CD4-positive, alpha-beta T cell (primary cell): ENCODE data around the gene FAM53B. TPM values are rescaled to one million over a fixed set of nuclear protein-coding genes. Genes with fewer than 3 reads are reported as not detected.
A peak's percentile ranks its signal among the peaks of the same experiment; 100 is the strongest.

Source experiments
- ATAC-seq: fragments of 200-7000 bp; cut with Tn5 transposase; one replicate; pipeline ENCODE4 v1.10.0; 2022; ENCODE audit warnings: mild to moderate bottlenecking; ENCODE audit not compliant: poor library complexity
- CTCF ChIA-PET: fragments of 350-600 bp; sonication (Branson Sonifier 250); formaldehyde crosslinking; loops from one replicate; lab custom pipeline; 2021; ENCODE audit warnings: antibody characterized with exemption, inconsistent platforms; lab: Charles Lee
- POLR2A ChIA-PET: fragments of 350-600 bp; sonication (Branson Sonifier 250); formaldehyde crosslinking; loops from one replicate; lab custom pipeline; 2021; ENCODE audit warnings: antibody characterized with exemption, inconsistent platforms; lab: Charles Lee
- DNase-seq, 14 experiments: peaks; one replicate each; pipeline ENCODE4 v3.0.0-alpha.2; 2013 to 2020; ENCODE audit warnings: mixed read lengths in 2 of 14
- H3K27ac ChIP-seq, 2 donors: one replicate each; pipeline versions ENCODE4 v1.5.1 to v1.7.0; 2013; ENCODE audit warnings: low read length in 2 of 2, low read depth in 1 of 2, mild to moderate bottlenecking in 1 of 2
- H3K27me3 ChIP-seq, 2 experiments: 1 replicate in 1 of 2; 2 replicates in 1 of 2; pipeline versions ENCODE4 v1.6.1 to v1.7.0; 2013; ENCODE audit warnings: low read length in 2 of 2, control low read depth in 1 of 2, mild to moderate bottlenecking in 1 of 2, moderate library complexity in 1 of 2; ENCODE audit not compliant: insufficient read depth in 2 of 2, control insufficient read depth in 1 of 2
- H3K36me3 ChIP-seq: one replicate; pipeline ENCODE4 v1.6.1; 2013; ENCODE audit warnings: low read length, control low read depth; ENCODE audit not compliant: insufficient read depth
- H3K4me1 ChIP-seq: one replicate; pipeline ENCODE4 v1.6.1; 2013; ENCODE audit warnings: low read length, control low read depth; ENCODE audit not compliant: insufficient read depth
- H3K4me3 ChIP-seq: one replicate; pipeline ENCODE4 v1.5.1; 2013; ENCODE audit warnings: mild to moderate bottlenecking, low read length, moderate library complexity
- H3K9me3 ChIP-seq, 2 experiments: 1 replicate in 1 of 2; 2 replicates in 1 of 2; pipeline versions ENCODE4 v1.6.1 to v1.7.0; 2013; ENCODE audit warnings: low read length in 2 of 2, mild to moderate bottlenecking in 2 of 2, control low read depth in 1 of 2, moderate library complexity in 1 of 2; ENCODE audit not compliant: control insufficient read depth in 1 of 2, insufficient read depth in 1 of 2
- H3K27ac Mint-ChIP-seq: one replicate; pipeline ENCODE4 v1.8.0; 2020; ENCODE audit warnings: mixed read lengths
- H3K27me3 Mint-ChIP-seq: one replicate; pipeline ENCODE4 v1.8.0; 2021; ENCODE audit warnings: mixed read lengths
- H3K36me3 Mint-ChIP-seq: one replicate; pipeline ENCODE4 v1.8.0; 2021; ENCODE audit warnings: low read depth, mixed read lengths
- H3K4me1 Mint-ChIP-seq: one replicate; pipeline ENCODE4 v1.8.0; 2021; ENCODE audit warnings: low read depth, mixed read lengths
- H3K4me3 Mint-ChIP-seq: one replicate; pipeline ENCODE4 v1.8.0; 2020; ENCODE audit warnings: mild to moderate bottlenecking, mixed read lengths
- H3K9me3 Mint-ChIP-seq: one replicate; pipeline ENCODE4 v1.8.0; 2020; ENCODE audit warnings: mixed read lengths
- CTCF ChIP-seq: fragments of 200-600 bp; IDR thresholded peaks from one replicate; pipeline ENCODE4 v1.8.0; 2022; ENCODE audit warnings: antibody characterized with exemption, mild to moderate bottlenecking
- intact Hi-C, 2 experiments: fragments of 100-400 bp; cut with DNase I in 1 of 2; cut with micrococcal nuclease in 1 of 2; formaldehyde crosslinking; loops; one replicate each; pipeline versions ENCODE4 v1.15.1 to v1.9.0; 2023 to 2025; cut with DNase I, micrococcal nuclease
- total RNA-seq, 174 experiments: library from RNA in 2 of 174; stranded (reverse) in 2 of 174; gene quantifications; one replicate each; pipeline ENCODE4 v1.2.3 and lab custom pipeline; 2021 to 2026

Gene FAM53B
- total RNA-seq, 2 experiments from 2014 or later: 32.9 to 33.6 TPM

- ATAC-seq: no peak
- Histone ChIP-seq H3K4me3 (no peak overlapping the region), H3K36me3 (peaks cover 41% of the 10 kb centered on the region), H3K9me3 (no peaks in the 10 kb centered on the region), H3K4me1 (peaks cover 98% of the 10 kb centered on the region), H3K27me3 (no peaks in the 10 kb centered on the region), H3K27ac (peak overlapping the region in 1 of 2 donors; percentile 29)
- Mint-ChIP-seq H3K4me1 (peaks cover 80% of the 10 kb centered on the region), H3K36me3 (peaks cover 7% of the 10 kb centered on the region), H3K4me3 (no peak overlapping the region), H3K27ac (peak overlapping the region; percentile 73), H3K9me3 (no peaks in the 10 kb centered on the region), H3K27me3 (no peaks in the 10 kb centered on the region)
- ChIA-PET POLR2A (no interaction called here), CTCF (no interaction called here)
- DNase-seq: no peak
- no peak for TF ChIP-seq CTCF
- intact Hi-C loops: no loop called here
Measured at GRCh38 chr10:124669141-124669823, 74.9 kb downstream of the FAM53B start.

GRCh38 chr10:124668517-124669051, 75.6 kb downstream of the FAM53B start:
- ChIA-PET CTCF (no interaction called here), POLR2A (no interaction called here)
- Mint-ChIP-seq H3K9me3 (no peaks in the 10 kb centered on the region), H3K27me3 (no peaks in the 10 kb centered on the region), H3K4me3 (no peak overlapping the region), H3K27ac (peak overlapping the region; percentile 78), H3K36me3 (peaks cover 7% of the 10 kb centered on the region), H3K4me1 (peaks cover 74% of the 10 kb centered on the region)
- Histone ChIP-seq H3K4me3 (no peak overlapping the region), H3K4me1 (peaks cover 98% of the 10 kb centered on the region), H3K36me3 (peaks cover 42% of the 10 kb centered on the region), H3K27me3 (no peaks in the 10 kb centered on the region), H3K9me3 (no peaks in the 10 kb centered on the region), H3K27ac (peak overlapping the region in 1 of 2 donors; percentile 29)
- DNase-seq (no peak), ATAC-seq (no peak)
- intact Hi-C loops: no loop called here
- no peak for TF ChIP-seq CTCF

- peaks cover 7% of the 10 kb centered on the region for H3K36me3 Mint-ChIP-seq
- Histone ChIP-seq H3K4me1 (peaks cover 98% of the 10 kb centered on the region), H3K9me3 (no peaks in the 10 kb centered on the region), H3K27ac (no peak overlapping the region), H3K4me3 (no peak overlapping the region), H3K36me3 (peaks cover 50% of the 10 kb centered on the region), H3K27me3 (no peaks in the 10 kb centered on the region)
- H3K4me3 Mint-ChIP-seq: no peak overlapping the region
- ChIA-PET POLR2A (no interaction called here), CTCF (no interaction called here)
- DNase-seq (no peak), ATAC-seq (no peak)
- no peak for TF ChIP-seq CTCF
- H3K9me3 Mint-ChIP-seq: no peaks in the 10 kb centered on the region
- peak overlapping the region; percentile 78 for H3K27ac Mint-ChIP-seq
- H3K4me1 Mint-ChIP-seq: peaks cover 71% of the 10 kb centered on the region
- intact Hi-C loops: no loop called here
- no peaks in the 10 kb centered on the region for H3K27me3 Mint-ChIP-seq
Measured at GRCh38 chr10:124667425-124668345, 76.5 kb downstream of the FAM53B start.
